H1 (cell line): ENCODE measurements around the gene CDH1. TPM values are rescaled to one million over a fixed set of nuclear protein-coding genes. Genes with fewer than 3 reads are reported as not detected.

ENCODE experiments used
- CTCF ChIA-PET: fragments of 300-600 bp; sonication (Branson Sonifier 250); formaldehyde crosslinking; loops from one replicate; lab custom pipeline; 2021; ENCODE audit not compliant: partially characterized antibody; lab: Charles Lee
- POLR2A ChIA-PET: fragments of 300-600 bp; sonication (Branson Sonifier 250); formaldehyde crosslinking; loops from one replicate; lab custom pipeline; 2021; ENCODE audit warnings: inconsistent platforms; ENCODE audit not compliant: partially characterized antibody; lab: Charles Lee
- DNase-seq, 2 experiments: peaks; one replicate each; pipeline versions ENCODE4 v3.0.0 to v3.0.0-alpha.2; 2010 to 2022; ENCODE audit warnings: low spot score in 2 of 2, low read depth in 1 of 2, mixed read lengths in 1 of 2
- FAIRE-seq: peaks from 2 replicates; lab custom pipeline; 2011; peaks lifted over from hg19 to GRCh38; lab: Jason Lieb, UNC
- H2AFZ ChIP-seq: 2 replicates; pipeline ENCODE4 v1.8.1; 2012; ENCODE audit warnings: low read length, inconsistent platforms
- H2AK5ac ChIP-seq: 2 replicates; pipeline ENCODE4 v1.6.1; 2013; ENCODE audit warnings: low read depth, low read length
- H2BK120ac ChIP-seq: replicated peaks from 2 replicates; pipeline ENCODE3; 2013; ENCODE audit warnings: low read depth, low read length, inconsistent platforms
- H2BK12ac ChIP-seq: 2 replicates; pipeline ENCODE4 v1.6.1; 2013; ENCODE audit warnings: low read depth, low read length
- H2BK15ac ChIP-seq: 2 replicates; pipeline ENCODE4 v1.6.1; 2013; ENCODE audit warnings: low read length
- H2BK20ac ChIP-seq: 2 replicates; pipeline ENCODE4 v1.6.1; 2013; ENCODE audit warnings: low read length
- H2BK5ac ChIP-seq: 2 replicates; pipeline ENCODE4 v1.6.1; 2013; ENCODE audit warnings: low read depth, low read length
- H3K14ac ChIP-seq: 2 replicates; pipeline ENCODE4 v1.6.1; 2013; ENCODE audit warnings: inconsistent platforms; ENCODE audit not compliant: insufficient read length
- H3K18ac ChIP-seq: 2 replicates; pipeline ENCODE4 v1.6.1; 2013; ENCODE audit warnings: low read length; ENCODE audit errors: extremely low read depth
- H3K23ac ChIP-seq: 2 replicates; pipeline ENCODE4 v1.6.1; 2013; ENCODE audit warnings: inconsistent platforms; ENCODE audit not compliant: insufficient read length
- H3K23me2 ChIP-seq: 2 replicates; pipeline ENCODE4 v1.6.1; 2013; ENCODE audit warnings: low read depth, low read length
- H3K27ac ChIP-seq: 2 replicates; pipeline ENCODE4 v1.6.1; 2011; ENCODE audit warnings: low read depth, low read length, inconsistent platforms
- H3K27me3 ChIP-seq, 4 experiments: replicated peaks in 1 of 4; 1 replicate in 1 of 4; 2 replicates in 3 of 4; pipeline versions ENCODE4 v1.6.1 to v1.8.1; 2011 to 2013; ENCODE audit warnings: low read length in 3 of 4, mild to moderate bottlenecking in 3 of 4, inconsistent platforms in 2 of 4, mixed read lengths in 2 of 4, moderate library complexity in 1 of 4; ENCODE audit not compliant: control insufficient read depth in 3 of 4, insufficient read depth in 3 of 4; ENCODE audit errors: extremely low read depth in 1 of 4
- H3K36me3 ChIP-seq, 4 experiments: 2 replicates each; pipeline versions ENCODE4 v1.6.1 to v1.8.1; 2011 to 2013; ENCODE audit warnings: mild to moderate bottlenecking in 4 of 4, low read length in 3 of 4, moderate library complexity in 2 of 4, control low read depth in 1 of 4, inconsistent platforms in 1 of 4; ENCODE audit not compliant: insufficient read depth in 4 of 4, control insufficient read depth in 2 of 4
- H3K4ac ChIP-seq: replicated peaks from 2 replicates; pipeline ENCODE3; 2013; ENCODE audit warnings: low read length, low read depth, mixed read lengths, inconsistent platforms; ENCODE audit not compliant: insufficient read length
- H3K4me1 ChIP-seq, 4 experiments: replicated peaks in 1 of 4; 1 replicate in 1 of 4; 2 replicates in 3 of 4; pipeline versions ENCODE4 v1.6.1 to v1.8.1; 2011 to 2013; ENCODE audit warnings: low read length in 3 of 4, inconsistent platforms in 2 of 4, mixed read lengths in 1 of 4; ENCODE audit not compliant: insufficient read depth in 4 of 4, control insufficient read depth in 3 of 4
- H3K4me2 ChIP-seq, 2 experiments: 2 replicates each; pipeline versions ENCODE4 v1.6.1 to v1.8.1; 2011 to 2013; ENCODE audit warnings: low read depth in 2 of 2, low read length in 2 of 2, control low read depth in 1 of 2, inconsistent platforms in 1 of 2, mild to moderate bottlenecking in 1 of 2; ENCODE audit not compliant: insufficient read depth in 1 of 2
- H3K4me3 ChIP-seq, 4 experiments: fragments of 200-600, 300-600 bp in 1 of 4; sonication (generic), shearing (Covaris generic), sonication (Bioruptor Twin) in 1 of 4; 2 replicates each; pipeline versions ENCODE4 v1.5.1 to v1.8.1; 2011 to 2016; ENCODE audit warnings: low read length in 4 of 4, low read depth in 3 of 4, control low read depth in 2 of 4, inconsistent platforms in 2 of 4, mild to moderate bottlenecking in 2 of 4, mixed read lengths in 1 of 4, moderate library complexity in 1 of 4; ENCODE audit not compliant: insufficient read depth in 2 of 4; ENCODE audit errors: extremely low read depth in 1 of 4
- H3K56ac ChIP-seq: replicated peaks from 2 replicates; pipeline ENCODE3; 2013; ENCODE audit warnings: low read depth, mild to moderate bottlenecking, mixed read lengths, low read length, inconsistent platforms; ENCODE audit not compliant: insufficient read length
- H3K79me1 ChIP-seq: 2 replicates; pipeline ENCODE4 v1.6.1; 2013; ENCODE audit warnings: low read depth, low read length, control low read depth
- H3K79me2 ChIP-seq, 2 experiments: 2 replicates each; pipeline versions ENCODE4 v1.6.1 to v1.8.1; 2012 to 2013; ENCODE audit warnings: low read length in 2 of 2, mild to moderate bottlenecking in 2 of 2, inconsistent platforms in 1 of 2; ENCODE audit not compliant: insufficient read depth in 2 of 2, control insufficient read depth in 1 of 2
- H3K9ac ChIP-seq, 4 experiments: replicated peaks in 1 of 4; 1 replicate in 1 of 4; 2 replicates in 3 of 4; pipeline versions ENCODE4 v1.6.1 to v1.8.1; 2011 to 2013; ENCODE audit warnings: low read depth in 3 of 4, low read length in 3 of 4, control low read depth in 2 of 4, mild to moderate bottlenecking in 2 of 4, moderate library complexity in 2 of 4, inconsistent platforms in 1 of 4; ENCODE audit errors: extremely low read depth in 1 of 4
- H3K9me3 ChIP-seq, 2 experiments: 2 replicates each; pipeline versions ENCODE4 v1.6.1 to v1.8.1; 2012 to 2013; ENCODE audit warnings: mild to moderate bottlenecking in 2 of 2, moderate library complexity in 2 of 2, control low read depth in 1 of 2, inconsistent platforms in 1 of 2, low read depth in 1 of 2, low read length in 1 of 2, mixed read lengths in 1 of 2; ENCODE audit not compliant: insufficient read depth in 2 of 2
- H4K20me1 ChIP-seq, 2 experiments: replicated peaks in 1 of 2; 2 replicates each; pipeline versions ENCODE3 to v1.8.1; 2011 to 2013; ENCODE audit warnings: inconsistent platforms in 2 of 2, low read length in 2 of 2, mild to moderate bottlenecking in 1 of 2; ENCODE audit not compliant: insufficient read depth in 2 of 2, control insufficient read depth in 1 of 2
- H4K5ac ChIP-seq: 2 replicates; pipeline ENCODE4 v1.6.1; 2013; ENCODE audit warnings: low read length, low read depth, mixed read lengths, inconsistent platforms; ENCODE audit not compliant: insufficient read length
- H4K8ac ChIP-seq: 2 replicates; pipeline ENCODE4 v1.8.0; 2013; ENCODE audit warnings: mild to moderate bottlenecking, moderate library complexity, low read length, inconsistent platforms; ENCODE audit not compliant: insufficient read depth; ENCODE audit errors: extremely low read depth
- H4K91ac ChIP-seq: replicated peaks from 2 replicates; pipeline ENCODE3; 2013; ENCODE audit warnings: low read length, mixed read lengths, inconsistent platforms; ENCODE audit not compliant: insufficient read length
- CBX5 ChIP-seq: fragments of 300-800, 300-1000 bp; sonication (generic); IDR thresholded peaks from 2 replicates; pipeline ENCODE4 v1.7.1; 2016; ENCODE audit warnings: antibody characterized with exemption, low read length, low read depth
- CTBP2 ChIP-seq: IDR thresholded peaks from 2 replicates; pipeline ENCODE4 v1.7.0; 2011; ENCODE audit warnings: borderline replicate concordance, mild to moderate bottlenecking, moderate library complexity, mixed read lengths, low read length; ENCODE audit not compliant: insufficient read depth, insufficient read length
- WGBS, 2 experiments: shearing (Covaris generic) in 1 of 2; methylation state at CpG; one replicate each; pipeline versions ENCODE4 v1.1.6 to v1.1.7; 2013 to 2015; ENCODE audit warnings: low lambda C conversion rate in 2 of 2, mixed read lengths in 2 of 2, inconsistent platforms in 1 of 2, low coverage in 1 of 2, missing lambda C conversion rate in 1 of 2; ENCODE audit not compliant: insufficient replicate concordance in 2 of 2, insufficient coverage in 1 of 2, insufficient read length in 1 of 2; ENCODE audit errors: extremely low coverage in 1 of 2, missing lambda C conversion rate in 1 of 2; 5-methylcytosine and 5-hydroxymethylcytosine counted together
- polyA plus RNA-seq, 7 experiments: library from polyadenylated mRNA; depleted of rRNA in 3 of 7; stranded (reverse) in 5 of 7; unstranded in 2 of 7; fragments of >200 nt in 5 of 7; fragments of 200-250 nt in 2 of 7; gene quantifications; 1 replicate in 5 of 7; 2 replicates in 1 of 7; 4 replicates in 1 of 7; pipeline versions ENCODE4 v1.2.1 to v1.2.3, GENCODE V29; 2011 to 2013; ENCODE audit warnings: missing spikeins in 2 of 7, mixed read lengths in 2 of 7
- total RNA-seq: library from RNA; stranded (reverse); fragmentation: NEBNext Ultra II Directional; extraction: Animal tissue kit (Norgen Biotek cat#: 25700); gene quantifications from 2 replicates; pipeline ENCODE4 v1.2.1, GENCODE V29; 2021

Gene CDH1
- total and polyA plus RNA-seq, 2 of the 8 experiments (the other 6 are each of a cell fraction or from before 2014, with no cell fraction given): 133 to 265 TPM

DNA sequence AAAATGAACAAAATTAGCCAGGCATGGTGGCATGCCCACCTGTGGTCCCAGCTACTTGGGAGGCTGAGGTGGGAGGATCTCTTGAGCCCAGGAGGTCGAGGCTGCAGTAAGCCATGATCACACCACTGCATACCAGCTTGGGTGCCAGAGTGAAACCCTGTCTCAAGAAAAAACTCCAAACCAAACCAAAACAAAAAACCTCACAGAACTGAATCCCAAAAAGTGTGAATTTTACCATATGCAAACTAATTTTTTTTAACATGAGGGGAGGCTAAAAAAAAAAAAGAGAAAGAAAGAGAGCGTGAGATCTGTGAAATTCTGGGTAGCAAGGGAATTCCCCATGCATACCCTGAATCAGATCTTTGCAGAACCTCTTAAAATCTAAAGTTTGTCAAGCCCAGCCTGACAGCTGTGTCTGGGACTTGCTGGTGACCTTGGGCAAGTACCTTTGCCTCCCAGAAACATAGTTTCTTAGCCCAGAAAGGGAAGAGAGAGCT is 17.1 kb upstream of the CDH1 start:
- no peak overlapping the region for H4K91ac ChIP-seq
- H3K56ac ChIP-seq: no peak overlapping the region
- H2BK15ac ChIP-seq: no peak overlapping the region
- H3K18ac ChIP-seq: no peak overlapping the region
- DNase-seq (no peak), FAIRE-seq (no peak)
- POLR2A ChIA-PET: no interaction called here
- H4K20me1 ChIP-seq: no peaks in the 10 kb centered on the region
- H3K27me3 ChIP-seq: no peaks in the 10 kb centered on the region
- no peak overlapping the region for H2BK120ac ChIP-seq
- no peak overlapping the region for H2AFZ ChIP-seq
- H2AK5ac ChIP-seq: no peak overlapping the region
- H3K4me2 ChIP-seq: no peak overlapping the region
- peaks cover 0 to 4% (median under 1%) of the 10 kb centered on the region in 4 experiments; a peak in 1 of 7 replicates for H3K4me1 ChIP-seq
- no peak overlapping the region for H2BK5ac ChIP-seq
- no peak overlapping the region for H4K8ac ChIP-seq
- H3K9ac ChIP-seq: no peak overlapping the region
- no peak overlapping the region for H2BK20ac ChIP-seq
- no peak overlapping the region for H3K23ac ChIP-seq
- H3K27ac ChIP-seq: no peak overlapping the region
- H4K5ac ChIP-seq: no peak overlapping the region
- H3K36me3 ChIP-seq: no peaks in the 10 kb centered on the region
- H3K14ac ChIP-seq: no peak overlapping the region
- no peak overlapping the region for H3K4me3 ChIP-seq
- no peak overlapping the region for H2BK12ac ChIP-seq
- H3K79me2 ChIP-seq: no peaks in the 10 kb centered on the region
- H3K4ac ChIP-seq: no peak overlapping the region
- H3K79me1 ChIP-seq: no peaks in the 10 kb centered on the region
- no peaks in the 10 kb centered on the region for H3K23me2 ChIP-seq
- CTCF ChIA-PET: no interaction called here
- WGBS, 2 experiments: 90% methylated on average over 1 of the region's 2 CpGs; no CpG with 5 or more reads in 1 of the 2 experiments
- H3K9me3 ChIP-seq: no peaks in the 10 kb centered on the region
- TF ChIP-seq CBX5 (no peak), CTBP2 (no peak)
